HepG2 (cell line): ENCODE results near the gene ACP1. TPM values are rescaled to one million over a fixed set of nuclear protein-coding genes. Genes with fewer than 3 reads are reported as not detected.

Experiments
- ATAC-seq: fragments of 200-7000 bp; cut with Tn5 transposase; 3 replicates; pipeline ENCODE4 v1.9.1; 2020; ENCODE audit warnings: mild to moderate bottlenecking, moderate library complexity
- BruUV-seq: library from RNA; stranded (reverse); fragments of 400-500 nt; replicated peaks from 2 replicates; lab custom pipeline; 2021; lab: Mats Ljungman, UMichigan
- CTCF ChIA-PET: fragments of 300-600 bp; formaldehyde crosslinking; extraction: SDS; loops from one replicate; lab custom pipeline; 2021; ENCODE audit warnings: low total read pairs, inconsistent platforms, low intra/inter-chr PET ratio; lab: Yijun Ruan, JAX
- POLR2A ChIA-PET: fragments of 350-600 bp; sonication (Branson Sonifier 250); formaldehyde crosslinking; loops from one replicate; lab custom pipeline; 2020; ENCODE audit warnings: antibody characterized with exemption, inconsistent platforms; lab: Yijun Ruan, JAX
- DNase-seq: peaks from one replicate; pipeline ENCODE4 v3.0.0-alpha.2; 2015; ENCODE audit warnings: low spot score
- FAIRE-seq: peaks from 3 replicates; lab custom pipeline; 2011; peaks lifted over from hg19 to GRCh38; lab: Jason Lieb, UNC
- H2AFZ ChIP-seq: one replicate; pipeline ENCODE4 v1.6.1; 2011; ENCODE audit warnings: low read length, inconsistent platforms
- H3K27ac ChIP-seq: fragments of 300-600 bp; 3 replicates; pipeline ENCODE4 v1.8.0; 2011; ENCODE audit warnings: mixed run types, mild to moderate bottlenecking, mixed read lengths, low read length, inconsistent platforms; ENCODE audit not compliant: insufficient read depth; ENCODE audit errors: extremely low read length
- H3K27me3 ChIP-seq, 2 experiments: fragments of 200-600 bp in 1 of 2; 2 replicates in 1 of 2; 3 replicates in 1 of 2; pipeline versions ENCODE4 v1.6.0 to v1.8.0; 2011; ENCODE audit warnings: low read length in 2 of 2, mild to moderate bottlenecking in 2 of 2, moderate library complexity in 2 of 2, inconsistent platforms in 1 of 2; ENCODE audit not compliant: insufficient read depth in 2 of 2, control insufficient read depth in 1 of 2
- H3K36me3 ChIP-seq, 2 experiments: fragments of 200-600 bp in 1 of 2; replicated peaks in 1 of 2; 2 replicates in 1 of 2; 3 replicates in 1 of 2; pipeline versions ENCODE4 v1.5.1 to v1.8.0; 2011; ENCODE audit warnings: low read length in 2 of 2, inconsistent platforms in 1 of 2; ENCODE audit not compliant: insufficient read depth in 2 of 2, control insufficient read depth in 1 of 2
- H3K4me1 ChIP-seq: 2 replicates; pipeline ENCODE4 v1.5.1; 2012; ENCODE audit warnings: low read length, inconsistent platforms; ENCODE audit not compliant: insufficient read depth
- H3K4me2 ChIP-seq: 2 replicates; pipeline ENCODE4 v1.6.0; 2011; ENCODE audit warnings: low read depth, low read length, inconsistent platforms
- H3K4me3 ChIP-seq, 3 experiments: fragments of 200-600 bp in 1 of 3; sonication (generic), shearing (Covaris generic) in 1 of 3; replicated peaks in 1 of 3; 2 replicates each; pipeline ENCODE4 v1.5.1; 2011 to 2016; ENCODE audit warnings: low read length in 3 of 3, inconsistent platforms in 2 of 3, low read depth in 2 of 3, mild to moderate bottlenecking in 2 of 3, control low read depth in 1 of 3, mixed read lengths in 1 of 3; ENCODE audit not compliant: insufficient read depth in 1 of 3
- H3K79me2 ChIP-seq: one replicate; pipeline ENCODE4 v1.6.1; 2011; ENCODE audit warnings: low read length, inconsistent platforms; ENCODE audit not compliant: insufficient read depth
- H3K9ac ChIP-seq: 2 replicates; pipeline ENCODE4 v1.6.0; 2011; ENCODE audit warnings: mild to moderate bottlenecking, low read depth, low read length, inconsistent platforms; ENCODE audit not compliant: insufficient read depth
- H3K9me3 ChIP-seq: 2 replicates; pipeline ENCODE4 v1.5.1; 2012; ENCODE audit warnings: mild to moderate bottlenecking, low read length
- H4K20me1 ChIP-seq: 2 replicates; pipeline ENCODE4 v1.6.0; 2011; ENCODE audit warnings: inconsistent platforms, mild to moderate bottlenecking, low read length, moderate library complexity; ENCODE audit not compliant: insufficient read depth
- CREB1 ChIP-seq, 2 experiments: fragments of 450-650 bp in 1 of 2; IDR thresholded peaks; 2 replicates each; pipeline ENCODE4 v1.6.1; 2016 to 2017; ENCODE audit warnings: control low read depth in 1 of 2, mild to moderate bottlenecking in 1 of 2, missing compliant biosample characterization in 1 of 2, missing genetic modification characterization in 1 of 2
- HNRNPL ChIP-seq: fragments of 200-400 bp; formaldehyde crosslinking; IDR thresholded peaks from 2 replicates; pipeline ENCODE4 v1.6.1; 2017; ENCODE audit warnings: mild to moderate bottlenecking, low read depth, low read length
- MBNL3 ChIP-seq: fragments of 250-450 bp; sonication (Bioruptor Pico); conservative IDR thresholded peaks from 2 replicates; pipeline ENCODE4 v1.8.0; 2022; ENCODE audit warnings: mild to moderate bottlenecking, inconsistent platforms
- NFRKB ChIP-seq: fragments of 450-650 bp; IDR thresholded peaks from 2 replicates; pipeline ENCODE4 v1.6.1; 2017
- ZFY ChIP-seq: sonication (generic); formaldehyde crosslinking; IDR thresholded peaks from 2 replicates; pipeline ENCODE4 v1.4.0; 2020; ENCODE audit warnings: missing genetic modification reagents
- ZMYM2 ChIP-seq: sonication (generic); formaldehyde crosslinking; IDR thresholded peaks from 2 replicates; pipeline ENCODE4 v1.8.0; 2022; ENCODE audit warnings: mild to moderate bottlenecking, missing genetic modification reagents
- ZNF260 ChIP-seq: sonication (generic); formaldehyde crosslinking; IDR thresholded peaks from 2 replicates; pipeline ENCODE4 v1.4.0; 2020; ENCODE audit warnings: missing genetic modification reagents, low read depth, mild to moderate bottlenecking, borderline replicate concordance
- ZNF441 ChIP-seq: sonication (generic); formaldehyde crosslinking; IDR thresholded peaks from 2 replicates; pipeline ENCODE4 v1.7.0; 2021; ENCODE audit warnings: missing genetic modification reagents, borderline replicate concordance
- ZNF556 ChIP-seq: sonication (generic); formaldehyde crosslinking; IDR thresholded peaks from 2 replicates; pipeline ENCODE4 v1.4.0; 2020; ENCODE audit warnings: mild to moderate bottlenecking, missing genetic modification reagents, borderline replicate concordance
- ZNF672 ChIP-seq: sonication (generic); formaldehyde crosslinking; IDR thresholded peaks from 2 replicates; pipeline ENCODE4 v1.8.1; 2022; ENCODE audit warnings: missing genetic modification reagents
- ZNF850 ChIP-seq: sonication (generic); formaldehyde crosslinking; conservative IDR thresholded peaks from 2 replicates; pipeline ENCODE4 v1.9.0; 2021; ENCODE audit warnings: mild to moderate bottlenecking, missing genetic modification reagents
- WGBS: methylation state at CpG from one replicate; pipeline ENCODE4 v1.1.6; 2017; ENCODE audit warnings: low lambda C conversion rate; 5-methylcytosine and 5-hydroxymethylcytosine counted together
- in situ Hi-C: cut with HindIII; loops from 2 replicates; pipeline ENCODE4 v1.10.0; 2017; ENCODE audit warnings: low pct_unique_long_range_greater_than_20kb; ENCODE audit not compliant: extremely low pct_ligation_motif_present
- intact Hi-C: fragments of 100-400 bp; cut with micrococcal nuclease; formaldehyde crosslinking; loops from one replicate; pipeline ENCODE4 v1.10.0; 2022; ENCODE audit not compliant: unreplicated experiment
- polyA plus RNA-seq, 8 experiments: library from polyadenylated mRNA; depleted of rRNA in 3 of 8; stranded (reverse) in 7 of 8; unstranded in 1 of 8; fragments of >200 nt; fragmentation: Illumina TruSeq in 4 of 8; extraction: Trizol in 4 of 8; gene quantifications; 2 replicates each; pipeline versions ENCODE4 v1.2.1 to v1.2.3, GENCODE V29; 2011 to 2016; ENCODE audit warnings: low read depth in 4 of 8, missing spikeins in 1 of 8, mixed read lengths in 1 of 8; ENCODE audit not compliant: insufficient read depth in 1 of 8
- total RNA-seq, 5 experiments: library from RNA; depleted of rRNA; stranded (reverse); fragments of >200 nt; fragmentation: Illumina TruSeq; extraction: Trizol; gene quantifications; 2 replicates each; pipeline ENCODE4 v1.2.3, GENCODE V29; 2016; ENCODE audit warnings: low read depth in 1 of 5
- TF ChIP-seq, protein P1 (sequence below): sonication (generic); formaldehyde crosslinking; conservative IDR thresholded peaks from 2 replicates; pipeline ENCODE4 v1.8.0; 2022; ENCODE audit warnings: missing genetic modification reagents
- TF ChIP-seq, protein P2 (sequence below): IDR thresholded peaks from 2 replicates; pipeline ENCODE4 v1.6.1; 2016; ENCODE audit warnings: mild to moderate bottlenecking
- TF ChIP-seq, protein P3 (sequence below): IDR thresholded peaks from 2 replicates; pipeline ENCODE4 v1.6.1; 2018; ENCODE audit warnings: missing genetic modification reagents, mild to moderate bottlenecking, missing compliant biosample characterization

Gene ACP1
- total and polyA plus RNA-seq, 2 of the 13 experiments (the other 11 are each of a cell fraction or from before 2014, with no cell fraction given) = 246 to 348 TPM

DNA sequence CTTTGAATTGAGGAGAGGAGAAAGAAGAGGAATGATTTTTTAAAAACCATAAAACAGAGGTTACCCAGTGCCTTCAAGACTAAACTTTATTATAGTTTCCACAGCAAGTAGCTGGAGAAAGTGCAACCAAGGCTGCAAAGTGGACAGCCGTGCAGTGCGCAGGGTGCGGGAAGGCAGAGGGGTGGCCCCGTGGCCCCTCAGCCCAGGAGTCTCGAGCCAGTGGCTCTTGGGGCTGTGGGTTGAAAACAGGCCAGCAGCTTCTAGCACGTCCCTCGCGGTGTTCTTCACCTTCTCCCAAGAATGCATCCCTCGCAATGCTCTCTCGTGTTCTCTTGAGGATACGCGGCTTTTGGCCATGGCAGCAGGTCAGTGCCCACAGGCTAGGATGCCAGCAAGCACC is 51.6 kb downstream of the ACP1 start:
- H3K4me1 ChIP-seq = no peaks in the 10 kb centered on the region
- ATAC-seq (no peak), DNase-seq (no peak), FAIRE-seq (no peak)
- POLR2A ChIA-PET = no interaction called here
- no peak overlapping the region for H3K4me3 ChIP-seq
- intact Hi-C loops = no loop called here
- no peak overlapping the region for H3K4me2 ChIP-seq
- 63% methylated on average over 12 of the region's 12 CpGs for WGBS
- no TSS peak for BruUV-seq
- peaks cover 0 to 37% of the 10 kb centered on the region in 2 experiments; a peak in 4 of 5 replicates for H3K27me3 ChIP-seq
- H2AFZ ChIP-seq = no peak overlapping the region
- no peaks in the 10 kb centered on the region for H3K9me3 ChIP-seq
- TF ChIP-seq, protein P1, sequence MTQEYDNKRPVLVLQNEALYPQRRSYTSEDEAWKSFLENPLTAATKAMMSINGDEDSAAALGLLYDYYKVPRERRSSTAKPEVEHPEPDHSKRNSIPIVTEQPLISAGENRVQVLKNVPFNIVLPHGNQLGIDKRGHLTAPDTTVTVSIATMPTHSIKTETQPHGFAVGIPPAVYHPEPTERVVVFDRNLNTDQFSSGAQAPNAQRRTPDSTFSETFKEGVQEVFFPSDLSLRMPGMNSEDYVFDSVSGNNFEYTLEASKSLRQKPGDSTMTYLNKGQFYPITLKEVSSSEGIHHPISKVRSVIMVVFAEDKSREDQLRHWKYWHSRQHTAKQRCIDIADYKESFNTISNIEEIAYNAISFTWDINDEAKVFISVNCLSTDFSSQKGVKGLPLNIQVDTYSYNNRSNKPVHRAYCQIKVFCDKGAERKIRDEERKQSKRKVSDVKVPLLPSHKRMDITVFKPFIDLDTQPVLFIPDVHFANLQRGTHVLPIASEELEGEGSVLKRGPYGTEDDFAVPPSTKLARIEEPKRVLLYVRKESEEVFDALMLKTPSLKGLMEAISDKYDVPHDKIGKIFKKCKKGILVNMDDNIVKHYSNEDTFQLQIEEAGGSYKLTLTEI (CRISPR knock-in tag) = no peak
- TF ChIP-seq NFRKB = no peak
- no peak for TF ChIP-seq ZNF260
- no peak for TF ChIP-seq CREB1 (IDR thresholded peaks at IDR 0.05)
- TF ChIP-seq CREB1 (CRISPR knock-in tag; IDR thresholded peaks at IDR 0.05) = no peak
- no peak for TF ChIP-seq MBNL3 (CRISPR knock-in tag)
- TF ChIP-seq, protein P2, sequence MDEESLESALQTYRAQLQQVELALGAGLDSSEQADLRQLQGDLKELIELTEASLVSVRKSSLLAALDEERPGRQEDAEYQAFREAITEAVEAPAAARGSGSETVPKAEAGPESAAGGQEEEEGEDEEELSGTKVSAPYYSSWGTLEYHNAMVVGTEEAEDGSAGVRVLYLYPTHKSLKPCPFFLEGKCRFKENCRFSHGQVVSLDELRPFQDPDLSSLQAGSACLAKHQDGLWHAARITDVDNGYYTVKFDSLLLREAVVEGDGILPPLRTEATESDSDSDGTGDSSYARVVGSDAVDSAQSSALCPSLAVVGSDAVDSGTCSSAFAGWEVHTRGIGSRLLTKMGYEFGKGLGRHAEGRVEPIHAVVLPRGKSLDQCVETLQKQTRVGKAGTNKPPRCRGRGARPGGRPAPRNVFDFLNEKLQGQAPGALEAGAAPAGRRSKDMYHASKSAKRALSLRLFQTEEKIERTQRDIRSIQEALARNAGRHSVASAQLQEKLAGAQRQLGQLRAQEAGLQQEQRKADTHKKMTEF (CRISPR knock-in tag) = no peak
- no peak for TF ChIP-seq ZFY (CRISPR knock-in tag)
- no peak for TF ChIP-seq ZMYM2 (CRISPR knock-in tag)
- no peak for TF ChIP-seq ZNF441
- TF ChIP-seq ZNF556 (CRISPR knock-in tag) = no peak
- no peak for TF ChIP-seq ZNF850 (CRISPR knock-in tag)
- no peak for TF ChIP-seq ZNF672
- no peak for TF ChIP-seq HNRNPL
- TF ChIP-seq, protein P3, sequence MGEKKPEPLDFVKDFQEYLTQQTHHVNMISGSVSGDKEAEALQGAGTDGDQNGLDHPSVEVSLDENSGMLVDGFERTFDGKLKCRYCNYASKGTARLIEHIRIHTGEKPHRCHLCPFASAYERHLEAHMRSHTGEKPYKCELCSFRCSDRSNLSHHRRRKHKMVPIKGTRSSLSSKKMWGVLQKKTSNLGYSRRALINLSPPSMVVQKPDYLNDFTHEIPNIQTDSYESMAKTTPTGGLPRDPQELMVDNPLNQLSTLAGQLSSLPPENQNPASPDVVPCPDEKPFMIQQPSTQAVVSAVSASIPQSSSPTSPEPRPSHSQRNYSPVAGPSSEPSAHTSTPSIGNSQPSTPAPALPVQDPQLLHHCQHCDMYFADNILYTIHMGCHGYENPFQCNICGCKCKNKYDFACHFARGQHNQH (CRISPR knock-in tag) = no peak
- in situ Hi-C loops = no loop called here
- H3K9ac ChIP-seq = no peak overlapping the region
- no peaks in the 10 kb centered on the region for H3K79me2 ChIP-seq
- CTCF ChIA-PET = no interaction called here
- no peak overlapping the region for H3K27ac ChIP-seq
- no peaks in the 10 kb centered on the region for H3K36me3 ChIP-seq
- no peaks in the 10 kb centered on the region for H4K20me1 ChIP-seq
